ENCODE measurements around the gene TRAT1.

DNA sequence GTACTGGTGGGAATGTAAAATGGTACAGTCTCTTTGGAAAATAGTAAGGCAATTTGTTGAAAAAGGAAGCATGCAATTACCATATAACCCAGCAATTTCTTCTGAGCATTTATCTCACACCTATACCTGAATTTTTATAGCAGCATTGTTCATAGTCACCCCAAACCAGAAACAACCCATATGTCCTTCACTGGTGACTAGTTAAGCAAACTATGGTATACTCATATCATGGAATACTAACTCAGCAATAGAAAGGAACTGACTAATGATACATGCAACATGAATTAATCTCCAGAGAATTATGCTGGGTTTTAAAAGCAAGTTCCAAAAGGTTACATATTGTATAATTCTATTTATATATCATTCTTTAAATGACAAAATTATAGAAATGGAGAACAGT is 60.2 kb downstream of the TRAT1 start:
- no peak for TF ChIP-seq POLR2A (conservative IDR thresholded peaks at IDR 0.05)
- TF ChIP-seq ZNF699 (CRISPR knock-in tag; IDR thresholded peaks at IDR 0.05; ENCODE audit: insufficient replicate concordance): no peak
- no peak for TF ChIP-seq SREBF1 (IDR thresholded peaks at IDR 0.05; ENCODE audit: borderline replicate concordance, low read depth, low read length)
- no peak for TF ChIP-seq CEBPB (tag; IDR thresholded peaks at IDR 0.05)
- no peak for TF ChIP-seq HDAC1 (IDR thresholded peaks at IDR 0.05)
